ENCODE results near the gene INTS1.

- no peak for TF ChIP-seq POLR2A (IDR thresholded peaks at IDR 0.05)
- no peak for TF ChIP-seq CTCF (IDR thresholded peaks at IDR 0.05)
These were observed 49.6 kb downstream of the INTS1 start for GRCh38 chr7:1454542-1454941.

Measured in testis (tissue), 2 donors.